NCI-H1092 (cell line): ENCODE data around the gene PDCD5.
"Not testable (repeated sequence)": the region's sequence is repeated elsewhere in the genome, so short reads cannot be mapped to it uniquely, and the experiment has no call there.

Experiments
- DNase-seq: peaks from one replicate; lab custom pipeline; 2025; lab: John Stamatoyannopoulos, UW

The PDCD5 gene

GRCh38 chr19:32580901-32581704, at the start of gene PDCD5:
PDCD5 (plus strand) TSS chr19:32581190; CDS start chr19:32581262, 72 bp downstream.
- DNase-seq = peak; percentile 87

- DNase-seq = no peak
These were observed 48.8 kb upstream of the PDCD5 start for GRCh38 chr19:32532233-32532632.

- no peak for DNase-seq
These were observed 43.4 kb upstream of the PDCD5 start for GRCh38 chr19:32537580-32537979.

- DNase-seq = no peak
These were observed 41.6 kb upstream of the PDCD5 start for GRCh38 chr19:32539240-32539916.

GRCh38 chr19:32540621-32541020, 40.4 kb upstream of the PDCD5 start:
- DNase-seq = no peak

GRCh38 chr19:32541376-32541775, 39.6 kb upstream of the PDCD5 start:
- DNase-seq = not testable (repeated sequence)

- DNase-seq = no peak
These were observed 38.4 kb upstream of the PDCD5 start for GRCh38 chr19:32542477-32543108.

GRCh38 chr19:32543115-32543900, 37.7 kb upstream of the PDCD5 start:
- DNase-seq = no peak

GRCh38 chr19:32544917-32545316, 36.1 kb upstream of the PDCD5 start:
- DNase-seq = no peak

GRCh38 chr19:32550666-32551065, 30.3 kb upstream of the PDCD5 start:
- no peak for DNase-seq

GRCh38 chr19:32555786-32556185, 25.2 kb upstream of the PDCD5 start:
- no peak for DNase-seq

GRCh38 chr19:32558607-32559228, 22.3 kb upstream of the PDCD5 start:
- no peak for DNase-seq

- DNase-seq = no peak
These were observed 17.2 kb upstream of the PDCD5 start for GRCh38 chr19:32563761-32564160.

GRCh38 chr19:32566246-32566830, 14.7 kb upstream of the PDCD5 start:
- no peak for DNase-seq

GRCh38 chr19:32567486-32567885, 13.5 kb upstream of the PDCD5 start:
- DNase-seq = no peak

GRCh38 chr19:32570081-32570785, 10.8 kb upstream of the PDCD5 start:
- DNase-seq = peak; percentile 36

GRCh38 chr19:32571471-32572075, 9.4 kb upstream of the PDCD5 start:
- not testable (repeated sequence) for DNase-seq

- DNase-seq = not testable (repeated sequence)
These were observed 8.1 kb upstream of the PDCD5 start for GRCh38 chr19:32572700-32573491.

GRCh38 chr19:32573492-32573794, 7.5 kb upstream of the PDCD5 start:
- DNase-seq = no peak

GRCh38 chr19:32576790-32577189, 4.2 kb upstream of the PDCD5 start:
- no peak for DNase-seq
